Tibial nerve (tissue), 4 donors: Measurements from ENCODE around the gene ATP9B. TPM values are rescaled to one million over a fixed set of nuclear protein-coding genes. Genes with fewer than 3 reads are reported as not detected.

ENCODE experiments used
- DNase-seq, 2 donors: peaks; one replicate each; pipeline ENCODE4 v3.0.0-alpha.2; 2019; ENCODE audit warnings: low spot score in 2 of 2
- H3K27ac ChIP-seq, 4 donors: fragments of 200-600 bp; sonication (generic) in 3 of 4; one replicate each; pipeline ENCODE4 v1.5.1; 2017 to 2019; ENCODE audit warnings: mild to moderate bottlenecking in 1 of 4
- H3K27me3 ChIP-seq, 2 donors: fragments of 200-600 bp; sonication (generic) in 1 of 2; one replicate each; pipeline versions ENCODE4 v1.5.1 to v1.6.0; 2017 to 2019
- H3K36me3 ChIP-seq, 3 donors: fragments of 200-600 bp; sonication (generic); one replicate each; pipeline ENCODE4 v1.5.1; 2018 to 2019
- H3K4me1 ChIP-seq, 4 donors: fragments of 200-600 bp; sonication (generic) in 3 of 4; one replicate each; pipeline ENCODE4 v1.5.1; 2017 to 2019
- H3K4me3 ChIP-seq, 4 donors: fragments of 200-600 bp; sonication (generic) in 3 of 4; one replicate each; pipeline ENCODE4 v1.5.1; 2017 to 2019; ENCODE audit warnings: mild to moderate bottlenecking in 1 of 4, moderate library complexity in 1 of 4
- H3K9me3 ChIP-seq, 4 donors: fragments of 200-600 bp; sonication (generic) in 3 of 4; one replicate each; pipeline ENCODE4 v1.5.1; 2017 to 2019
- EP300 ChIP-seq, 2 donors: sonication (generic); formaldehyde crosslinking; IDR thresholded peaks; one replicate each; pipeline ENCODE4 v1.6.1; 2017; ENCODE audit warnings: antibody characterized with exemption in 2 of 2, mild to moderate bottlenecking in 1 of 2
- POLR2A ChIP-seq, 2 donors: fragments of 450-650 bp; IDR thresholded peaks; one replicate each; pipeline ENCODE4 v1.6.1; 2017; ENCODE audit warnings: antibody characterized with exemption in 2 of 2, mild to moderate bottlenecking in 2 of 2, moderate library complexity in 2 of 2
- WGBS, 2 donors: methylation state at CpG; one replicate each; pipeline ENCODE4 v1.1.5; 2018; 5-methylcytosine and 5-hydroxymethylcytosine counted together
- total RNA-seq, 4 donors: library from RNA; depleted of rRNA; stranded (reverse); fragments of >200 nt; gene quantifications; one replicate each; pipeline ENCODE4 v1.1.0, GENCODE V29; 2016
- TF ChIP-seq, protein P1 (sequence below), 5 experiments: fragments of 200-600 bp in 3 of 5; fragments of 450-650 bp in 2 of 5; sonication (generic) in 3 of 5; IDR thresholded peaks; one replicate each; pipeline ENCODE4 v1.5.1; 2016 to 2019; ENCODE audit warnings: antibody characterized with exemption in 5 of 5, mild to moderate bottlenecking in 3 of 5, moderate library complexity in 2 of 5

ATP9B gene
- total RNA-seq, 4 donors from 2014 or later = 56.9 to 68.7 (median 59.8) TPM

- no peaks in the 10 kb centered on the region for H3K27me3 ChIP-seq
Observed at GRCh38 chr18:79064228-79064627, 5.0 kb upstream of the ATP9B start.

GRCh38 chr18:79065802-79066201, 3.4 kb upstream of the ATP9B start:
- 91 to 97% methylated on average over 2 of the region's 2 CpGs for WGBS, 2 donors
- TF ChIP-seq, protein P1, sequence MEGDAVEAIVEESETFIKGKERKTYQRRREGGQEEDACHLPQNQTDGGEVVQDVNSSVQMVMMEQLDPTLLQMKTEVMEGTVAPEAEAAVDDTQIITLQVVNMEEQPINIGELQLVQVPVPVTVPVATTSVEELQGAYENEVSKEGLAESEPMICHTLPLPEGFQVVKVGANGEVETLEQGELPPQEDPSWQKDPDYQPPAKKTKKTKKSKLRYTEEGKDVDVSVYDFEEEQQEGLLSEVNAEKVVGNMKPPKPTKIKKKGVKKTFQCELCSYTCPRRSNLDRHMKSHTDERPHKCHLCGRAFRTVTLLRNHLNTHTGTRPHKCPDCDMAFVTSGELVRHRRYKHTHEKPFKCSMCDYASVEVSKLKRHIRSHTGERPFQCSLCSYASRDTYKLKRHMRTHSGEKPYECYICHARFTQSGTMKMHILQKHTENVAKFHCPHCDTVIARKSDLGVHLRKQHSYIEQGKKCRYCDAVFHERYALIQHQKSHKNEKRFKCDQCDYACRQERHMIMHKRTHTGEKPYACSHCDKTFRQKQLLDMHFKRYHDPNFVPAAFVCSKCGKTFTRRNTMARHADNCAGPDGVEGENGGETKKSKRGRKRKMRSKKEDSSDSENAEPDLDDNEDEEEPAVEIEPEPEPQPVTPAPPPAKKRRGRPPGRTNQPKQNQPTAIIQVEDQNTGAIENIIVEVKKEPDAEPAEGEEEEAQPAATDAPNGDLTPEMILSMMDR (IDR thresholded peaks at IDR 0.05) = no peak
- TF ChIP-seq EP300 (IDR thresholded peaks at IDR 0.05) (no peak), POLR2A (IDR thresholded peaks at IDR 0.05) (no peak)
- no peaks in the 10 kb centered on the region for H3K9me3 ChIP-seq

More at GRCh38 chr18:79064228-79064627, 5.0 kb upstream of the ATP9B start:
- no peak overlapping the region for H3K4me3 ChIP-seq
- no peak overlapping the region for H3K27ac ChIP-seq
- no peaks in the 10 kb centered on the region for H3K4me1 ChIP-seq
- DNase-seq = no peak
- 81 to 83% methylated on average over 5 of the region's 5 CpGs for WGBS, 2 donors
- no peaks in the 10 kb centered on the region for H3K9me3 ChIP-seq
- no peaks in the 10 kb centered on the region for H3K36me3 ChIP-seq
- TF ChIP-seq EP300 (IDR thresholded peaks at IDR 0.05) = no peak
- TF ChIP-seq, protein P1 (IDR thresholded peaks at IDR 0.05) = no peak
- no peak for TF ChIP-seq POLR2A (IDR thresholded peaks at IDR 0.05)

DNA sequence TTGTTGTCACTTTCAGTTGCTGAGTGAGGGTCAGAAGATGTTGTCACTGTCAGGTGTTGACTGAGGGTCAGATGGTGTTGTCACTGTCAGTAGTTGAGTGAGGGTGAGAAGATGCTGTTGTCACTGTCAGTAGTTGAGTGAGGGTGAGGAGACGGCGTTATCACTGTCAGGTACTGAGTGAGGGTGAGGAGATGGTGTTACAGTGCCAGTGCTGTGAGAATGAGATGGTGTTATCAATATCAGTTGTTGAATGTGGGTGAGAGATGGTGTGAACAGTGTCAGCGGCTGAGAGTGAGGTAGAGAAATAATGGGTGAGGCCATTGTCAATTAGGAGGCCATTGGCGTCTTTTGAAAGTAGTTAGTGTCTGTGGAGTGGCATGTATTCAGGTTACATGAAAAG, 1.6 kb upstream of the ATP9B start:
- Histone ChIP-seq H3K27me3 (no peaks in the 10 kb centered on the region), H3K9me3 (no peaks in the 10 kb centered on the region), H3K27ac (peak overlapping the region in 1 of 4 donors; percentile 98), H3K36me3 (peaks cover 0 to 2% (median 0%) of the 10 kb centered on the region in 3 donors), H3K4me3 (no peak overlapping the region), H3K4me1 (peaks cover 0 to 20% (median 3%) of the 10 kb centered on the region in 4 donors)
- no peak for DNase-seq
- WGBS, 2 donors = 95 to 98% methylated on average over 4 of the region's 4 CpGs
- TF ChIP-seq, protein P1 (IDR thresholded peaks at IDR 0.05) = no peak
- TF ChIP-seq POLR2A (IDR thresholded peaks at IDR 0.05) = no peak
- TF ChIP-seq EP300 (IDR thresholded peaks at IDR 0.05) = no peak

More at GRCh38 chr18:79065802-79066201, 3.4 kb upstream of the ATP9B start:
- DNase-seq = no peak
- Histone ChIP-seq H3K27ac (no peak overlapping the region), H3K4me3 (no peak overlapping the region), H3K36me3 (no peaks in the 10 kb centered on the region), H3K27me3 (no peaks in the 10 kb centered on the region), H3K4me1 (peaks cover 0 to 10% (median 3%) of the 10 kb centered on the region in 4 donors)

- Histone ChIP-seq H3K27me3 (no peaks in the 10 kb centered on the region), H3K4me1 (peaks cover 0 to 20% (median 3%) of the 10 kb centered on the region in 4 donors), H3K27ac (peak overlapping the region; percentile 97 to 98 (median 98)), H3K9me3 (no peaks in the 10 kb centered on the region), H3K36me3 (peaks cover 0 to 10% (median 0%) of the 10 kb centered on the region in 3 donors), H3K4me3 (peak overlapping the region; percentile 53 to 100 (median 97))
- TF ChIP-seq, protein P1 (IDR thresholded peaks at IDR 0.05) = no peak
- TF ChIP-seq EP300 (IDR thresholded peaks at IDR 0.05) (no peak), POLR2A (IDR thresholded peaks at IDR 0.05) (no peak)
- 21 to 28% methylated on average over 30 to 32 of the region's 49 CpGs for WGBS, 2 donors
- peak; percentile 18 to 19 for DNase-seq
Observed at GRCh38 chr18:79068341-79068936, 755 bp upstream of the ATP9B start.

GRCh38 chr18:79069717-79070151, 540 bp downstream of the ATP9B start:
- TF ChIP-seq EP300 (IDR thresholded peaks at IDR 0.05) = no peak
- TF ChIP-seq POLR2A (IDR thresholded peaks at IDR 0.05) = no peak
- TF ChIP-seq, protein P1 (IDR thresholded peaks at IDR 0.05) = no peak
- H3K36me3 ChIP-seq = peaks cover 0 to 12% (median 0%) of the 10 kb centered on the region in 3 donors

More at GRCh38 chr18:79069717-79070151, 540 bp downstream of the ATP9B start:
- WGBS, 2 donors = 0 to 2% methylated on average over 20 of the region's 20 CpGs
- Histone ChIP-seq H3K27me3 (no peaks in the 10 kb centered on the region), H3K4me3 (peak overlapping the region; percentile 65 to 100 (median 97)), H3K4me1 (peaks cover 0 to 29% (median 3%) of the 10 kb centered on the region in 4 donors), H3K9me3 (no peaks in the 10 kb centered on the region), H3K27ac (peak overlapping the region; percentile 97 to 98 (median 98))
- peak in 1 of 2 donors; percentile 6 for DNase-seq
